CD14-positive monocyte (primary cell): ENCODE measurements around the gene PLXNA2. TPM values are rescaled to one million over a fixed set of nuclear protein-coding genes. Genes with fewer than 3 reads are reported as not detected.

ENCODE experiments used
- DNase-seq, 3 donors: peaks; one replicate each; pipeline ENCODE4 v3.0.0-alpha.2; 2011 to 2022
- H2AFZ ChIP-seq: 2 replicates; pipeline ENCODE4 v1.6.0; 2012; ENCODE audit warnings: mild to moderate bottlenecking, low read depth, low read length, inconsistent platforms; ENCODE audit not compliant: insufficient read depth, poor library complexity, severe bottlenecking
- H3K27ac ChIP-seq, 2 donors: 1 replicate in 1 of 2; 2 replicates in 1 of 2; pipeline ENCODE4 v1.5.1; 2012 to 2013; ENCODE audit warnings: low read length in 2 of 2, control low read depth in 1 of 2, inconsistent platforms in 1 of 2, low read depth in 1 of 2, mild to moderate bottlenecking in 1 of 2
- H3K27me3 ChIP-seq, 2 donors: one replicate each; pipeline versions ENCODE4 v1.6.0 to v1.6.1; 2011 to 2013; ENCODE audit warnings: low read length in 2 of 2; ENCODE audit not compliant: control insufficient read depth in 2 of 2, insufficient read depth in 2 of 2
- H3K36me3 ChIP-seq, 2 donors: replicated peaks in 1 of 2; 1 replicate in 1 of 2; 2 replicates in 1 of 2; pipeline versions ENCODE4 v1.5.1 to v1.6.1; 2012 to 2013; ENCODE audit warnings: low read length in 2 of 2, control low read depth in 1 of 2, inconsistent platforms in 1 of 2, mild to moderate bottlenecking in 1 of 2; ENCODE audit not compliant: insufficient read depth in 2 of 2, control insufficient read depth in 1 of 2
- H3K4me1 ChIP-seq, 2 donors: 1 replicate in 1 of 2; 2 replicates in 1 of 2; pipeline versions ENCODE4 v1.5.1 to v1.6.1; 2012 to 2013; ENCODE audit warnings: low read length in 2 of 2, control low read depth in 1 of 2, inconsistent platforms in 1 of 2, mild to moderate bottlenecking in 1 of 2, moderate library complexity in 1 of 2; ENCODE audit not compliant: insufficient read depth in 2 of 2, control insufficient read depth in 1 of 2
- H3K4me2 ChIP-seq: replicated peaks from 2 replicates; pipeline ENCODE3; 2012; ENCODE audit warnings: low read length, moderate library complexity, mild to moderate bottlenecking; ENCODE audit not compliant: poor library complexity, severe bottlenecking; ENCODE audit errors: extremely low read depth
- H3K4me3 ChIP-seq, 3 experiments: fragments of 200-600 bp in 1 of 3; sonication (generic) in 1 of 3; replicated peaks in 1 of 3; 1 replicate in 2 of 3; 2 replicates in 1 of 3; pipeline ENCODE4 v1.5.1; 2011 to 2013; ENCODE audit warnings: low read length in 3 of 3, mild to moderate bottlenecking in 3 of 3, control low read depth in 2 of 3, low read depth in 2 of 3, inconsistent platforms in 1 of 3, moderate library complexity in 1 of 3
- H3K79me2 ChIP-seq: 2 replicates; pipeline ENCODE4 v1.6.0; 2012; ENCODE audit warnings: mild to moderate bottlenecking, control low read depth, inconsistent platforms, low read length, moderate library complexity; ENCODE audit not compliant: insufficient read depth
- H3K9ac ChIP-seq: 2 replicates; pipeline ENCODE4 v1.6.0; 2017; ENCODE audit warnings: low read length, mild to moderate bottlenecking; ENCODE audit not compliant: insufficient read depth, poor library complexity, severe bottlenecking
- H3K9me3 ChIP-seq, 2 donors: replicated peaks in 1 of 2; 1 replicate in 1 of 2; 2 replicates in 1 of 2; pipeline versions ENCODE4 v1.5.1 to v1.6.1; 2012 to 2013; ENCODE audit warnings: low read length in 2 of 2, control low read depth in 1 of 2; ENCODE audit not compliant: control insufficient read depth in 1 of 2, insufficient read depth in 1 of 2
- H4K20me1 ChIP-seq: 2 replicates; pipeline ENCODE4 v1.6.0; 2012; ENCODE audit warnings: mild to moderate bottlenecking, low read length, control low read depth, moderate library complexity; ENCODE audit not compliant: insufficient read depth
- H3K27ac Mint-ChIP-seq, 7 donors: one replicate each; pipeline ENCODE4 v1.8.0; 2020; ENCODE audit warnings: mild to moderate bottlenecking in 7 of 7, mixed read lengths in 7 of 7, moderate library complexity in 6 of 7, inconsistent platforms in 2 of 7
- H3K27me3 Mint-ChIP-seq, 3 donors: one replicate each; pipeline ENCODE4 v1.8.0; 2021 to 2022; ENCODE audit warnings: low read depth in 3 of 3, mild to moderate bottlenecking in 3 of 3, mixed read lengths in 3 of 3, moderate library complexity in 3 of 3, inconsistent platforms in 1 of 3
- H3K36me3 Mint-ChIP-seq, 2 donors: one replicate each; pipeline ENCODE4 v1.8.0; 2020; ENCODE audit warnings: mixed read lengths in 2 of 2, inconsistent platforms in 1 of 2, mild to moderate bottlenecking in 1 of 2
- H3K4me1 Mint-ChIP-seq: one replicate; pipeline ENCODE4 v1.8.0; 2020; ENCODE audit warnings: mild to moderate bottlenecking, mixed read lengths
- H3K4me3 Mint-ChIP-seq, 2 donors: one replicate each; pipeline ENCODE4 v1.8.0; 2020; ENCODE audit warnings: mild to moderate bottlenecking in 2 of 2, mixed read lengths in 2 of 2, moderate library complexity in 1 of 2
- H3K9me3 Mint-ChIP-seq, 7 donors: one replicate each; pipeline ENCODE4 v1.8.0; 2020 to 2022; ENCODE audit warnings: mixed read lengths in 7 of 7, mild to moderate bottlenecking in 6 of 7, moderate library complexity in 6 of 7, inconsistent platforms in 2 of 7
- CTCF ChIP-seq: fragments of 200-600 bp; IDR thresholded peaks from one replicate; pipeline ENCODE4 v1.8.0; 2022; ENCODE audit warnings: antibody characterized with exemption, mild to moderate bottlenecking
- WGBS: methylation state at CpG from one replicate; pipeline ENCODE4 v1.1.5; 2013; ENCODE audit warnings: missing lambda C conversion rate; ENCODE audit not compliant: insufficient coverage; 5-methylcytosine and 5-hydroxymethylcytosine counted together
- intact Hi-C, 2 donors: fragments of 100-400 bp; cut with micrococcal nuclease; formaldehyde crosslinking; loops; one replicate each; pipeline versions ENCODE4 v1.15.0 to v1.15.1; 2023
- polyA plus RNA-seq, 3 donors: library from polyadenylated mRNA; depleted of rRNA in 1 of 3; unstranded in 2 of 3; stranded (reverse) in 1 of 3; fragments of 300-500 nt in 2 of 3; fragments of >200 nt in 1 of 3; fragmentation: Illumina TruSeq in 2 of 3; gene quantifications; 1 replicate in 2 of 3; 2 replicates in 1 of 3; pipeline ENCODE4 v1.2.3, GENCODE V29; 2012 to 2021

The PLXNA2 gene
- polyA plus RNA-seq, 3 donors: 0.75 to 2.1 (median 1.1) TPM

- no peak for TF ChIP-seq CTCF
- H3K4me2 ChIP-seq: no peak overlapping the region
- Mint-ChIP-seq H3K9me3 (no peaks in the 10 kb centered on the region), H3K27me3 (peaks cover 2 to 4% (median 3%) of the 10 kb centered on the region in 3 donors), H3K4me1 (no peaks in the 10 kb centered on the region), H3K27ac (no peak overlapping the region), H3K4me3 (no peak overlapping the region), H3K36me3 (no peaks in the 10 kb centered on the region)
- no peak for DNase-seq
- no peaks in the 10 kb centered on the region for H4K20me1 ChIP-seq
- H3K9me3 ChIP-seq: no peaks in the 10 kb centered on the region
- H2AFZ ChIP-seq: no peak overlapping the region
- no peaks in the 10 kb centered on the region for H3K36me3 ChIP-seq
- intact Hi-C loops: loop anchor here in 1 of 2 donors (5.0 to 10.0 kb wide), 2 partner anchors 70 to 223 kb away; no protein-coding TSS in a partner anchor
- 86% methylated on average over 4 of the region's 6 CpGs for WGBS
- H3K4me1 ChIP-seq: no peaks in the 10 kb centered on the region
- no peak overlapping the region for H3K4me3 ChIP-seq
- no peak overlapping the region for H3K9ac ChIP-seq
- H3K27ac ChIP-seq: no peak overlapping the region
- no peaks in the 10 kb centered on the region for H3K27me3 ChIP-seq
- no peaks in the 10 kb centered on the region for H3K79me2 ChIP-seq
Observed at GRCh38 chr1:208024406-208024805, 219.8 kb downstream of the PLXNA2 start.

- H3K27ac Mint-ChIP-seq: no peak overlapping the region
- TF ChIP-seq CTCF: no peak
- peaks cover 2 to 5% (median 4%) of the 10 kb centered on the region in 3 donors for H3K27me3 Mint-ChIP-seq
- no peak overlapping the region for H2AFZ ChIP-seq
- H3K27ac ChIP-seq: no peak overlapping the region
- no peak overlapping the region for H3K4me2 ChIP-seq
- no peak overlapping the region for H3K4me3 Mint-ChIP-seq
- H3K4me3 ChIP-seq: no peak overlapping the region
- no peaks in the 10 kb centered on the region for H3K27me3 ChIP-seq
- no peaks in the 10 kb centered on the region for H3K9me3 Mint-ChIP-seq
- no peak for DNase-seq
- intact Hi-C loops: no loop called here
- no peaks in the 10 kb centered on the region for H3K9me3 ChIP-seq
- H4K20me1 ChIP-seq: no peaks in the 10 kb centered on the region
- H3K4me1 ChIP-seq: no peaks in the 10 kb centered on the region
- H3K79me2 ChIP-seq: no peaks in the 10 kb centered on the region
- WGBS: 100% methylated on average over 2 of the region's 2 CpGs
- no peak overlapping the region for H3K9ac ChIP-seq
- no peaks in the 10 kb centered on the region for H3K4me1 Mint-ChIP-seq
- no peaks in the 10 kb centered on the region for H3K36me3 ChIP-seq
- H3K36me3 Mint-ChIP-seq: no peaks in the 10 kb centered on the region
Observed at GRCh38 chr1:208019257-208019656, 224.9 kb downstream of the PLXNA2 start.
